ENCODE measurements around the gene NME8. TPM values are rescaled to one million over a fixed set of nuclear protein-coding genes. Genes with fewer than 3 reads are reported as not detected.

The NME8 gene
- total RNA-seq (2022; extraction: Qiagen RNA extraction) = not detected in 5 replicates

GRCh38 chr7:37848297-37848696, at the start of gene NME8:
Gene NME8, plus strand, starts transcription at chr7:37848597. Its CDS starts 1,670 bp downstream, at chr7:37850267.

GRCh38 chr7:37916673-37917660, 68.6 kb downstream of the NME8 start, which contains the start of gene SFRP4:
Gene SFRP4, minus strand, starts transcription at chr7:37916817. Its CDS starts 280 bp downstream, at chr7:37916537.

DNA sequence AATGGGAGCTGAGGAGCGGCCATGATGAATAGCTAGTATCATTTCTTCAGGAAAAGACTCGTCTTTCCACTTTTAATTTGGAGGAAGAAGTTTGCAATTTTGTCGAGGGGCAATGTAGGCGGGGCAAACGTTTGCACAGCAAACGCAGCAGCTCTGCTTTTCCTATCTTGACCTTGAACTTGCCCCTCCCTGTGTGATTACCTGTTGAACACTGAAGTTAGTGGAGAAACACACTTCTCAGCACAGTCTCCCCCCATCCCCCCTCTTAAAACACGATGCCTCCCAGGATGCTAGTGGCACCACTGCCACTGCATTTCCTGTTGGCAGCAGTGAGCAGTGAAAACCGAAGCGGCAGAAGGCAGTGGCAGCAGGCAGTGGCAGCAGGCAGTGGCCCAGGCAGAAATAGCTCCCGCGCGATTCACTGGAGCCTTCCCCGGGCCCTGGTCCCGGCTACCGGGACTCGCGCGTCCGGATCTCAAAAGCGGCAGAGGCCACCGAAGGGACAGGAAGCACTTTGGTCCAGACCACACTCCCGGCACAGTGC, 72.0 kb downstream of the NME8 start, which contains the start of gene EPDR1:
Gene EPDR1, plus strand, starts transcription at position 336 of the 544 bp plus-strand sequence. CDS start 300 bp downstream, outside the sequence.

Other genes starting within 250 kb of the NME8 start
- 0.10 TPM in 1 of 5 replicates, not detected in the others for gene GPR141, start 164.8 kb upstream of the NME8 start, total RNA-seq (2022; extraction: Qiagen RNA extraction)
- gene SFRP4, start 68.2 kb downstream of the NME8 start, total RNA-seq (2022; extraction: Qiagen RNA extraction) = 3.1 to 4.3 TPM (median 3.6 TPM) in 5 replicates
- 74.8 to 78.9 TPM (median 76.1 TPM) in 5 replicates for gene EPDR1, start 72.0 kb downstream of the NME8 start, total RNA-seq (2022; extraction: Qiagen RNA extraction)

Data from A549 treated with AZD2906 at 1 μM for 4 hours (cell line).